HL-60 (cell line): ENCODE data around the gene ATP9B.

Source experiments
- GABPA ChIP-seq: IDR thresholded peaks from 2 replicates; pipeline ENCODE4 v1.6.1; 2012; ENCODE audit warnings: low read depth
- POLR2AphosphoS5 ChIP-seq: IDR thresholded peaks from 2 replicates; pipeline ENCODE4 v1.6.1; 2012; ENCODE audit warnings: low read depth
- REST ChIP-seq: IDR thresholded peaks from 2 replicates; pipeline ENCODE4 v1.6.1; 2012; ENCODE audit warnings: low read depth; ENCODE audit not compliant: insufficient replicate concordance
- SPI1 ChIP-seq: IDR thresholded peaks from 2 replicates; pipeline ENCODE4 v1.6.1; 2012; ENCODE audit warnings: low read depth, mild to moderate bottlenecking, borderline replicate concordance
- TF ChIP-seq, protein P1 (sequence below): IDR thresholded peaks from one replicate; pipeline ENCODE4 v1.5.1; 2011; ENCODE audit warnings: low read length, control low read depth, inconsistent platforms; ENCODE audit not compliant: insufficient read depth

GRCh38 chr18:79077181-79077580, 8.0 kb downstream of the ATP9B start:
- TF ChIP-seq, protein P1, sequence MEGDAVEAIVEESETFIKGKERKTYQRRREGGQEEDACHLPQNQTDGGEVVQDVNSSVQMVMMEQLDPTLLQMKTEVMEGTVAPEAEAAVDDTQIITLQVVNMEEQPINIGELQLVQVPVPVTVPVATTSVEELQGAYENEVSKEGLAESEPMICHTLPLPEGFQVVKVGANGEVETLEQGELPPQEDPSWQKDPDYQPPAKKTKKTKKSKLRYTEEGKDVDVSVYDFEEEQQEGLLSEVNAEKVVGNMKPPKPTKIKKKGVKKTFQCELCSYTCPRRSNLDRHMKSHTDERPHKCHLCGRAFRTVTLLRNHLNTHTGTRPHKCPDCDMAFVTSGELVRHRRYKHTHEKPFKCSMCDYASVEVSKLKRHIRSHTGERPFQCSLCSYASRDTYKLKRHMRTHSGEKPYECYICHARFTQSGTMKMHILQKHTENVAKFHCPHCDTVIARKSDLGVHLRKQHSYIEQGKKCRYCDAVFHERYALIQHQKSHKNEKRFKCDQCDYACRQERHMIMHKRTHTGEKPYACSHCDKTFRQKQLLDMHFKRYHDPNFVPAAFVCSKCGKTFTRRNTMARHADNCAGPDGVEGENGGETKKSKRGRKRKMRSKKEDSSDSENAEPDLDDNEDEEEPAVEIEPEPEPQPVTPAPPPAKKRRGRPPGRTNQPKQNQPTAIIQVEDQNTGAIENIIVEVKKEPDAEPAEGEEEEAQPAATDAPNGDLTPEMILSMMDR = no peak
- TF ChIP-seq POLR2AphosphoS5 (no peak), REST (no peak), GABPA (no peak), SPI1 (no peak)
